ENCODE results near the gene TBC1D12.

DNA sequence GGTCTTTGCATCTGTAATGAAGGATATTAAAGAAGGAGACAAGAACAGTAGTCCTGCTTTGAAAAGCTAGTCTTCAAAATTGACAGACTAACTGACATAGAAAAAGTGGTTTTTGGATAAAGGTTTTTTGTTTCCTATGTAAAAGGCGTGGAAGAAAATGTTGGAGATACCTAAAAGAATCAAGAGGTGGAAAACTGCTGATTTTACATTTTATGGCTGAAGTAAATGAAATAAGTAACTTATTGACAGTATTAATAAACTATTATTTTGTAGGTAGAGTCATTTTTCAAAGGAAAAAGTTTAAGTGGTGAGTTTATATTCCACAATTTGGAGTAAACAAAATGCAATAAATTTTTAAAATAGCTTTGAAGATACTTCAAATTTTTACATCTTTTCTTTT lies 130.7 kb downstream of the TBC1D12 start:
- TF ChIP-seq, protein P1, sequence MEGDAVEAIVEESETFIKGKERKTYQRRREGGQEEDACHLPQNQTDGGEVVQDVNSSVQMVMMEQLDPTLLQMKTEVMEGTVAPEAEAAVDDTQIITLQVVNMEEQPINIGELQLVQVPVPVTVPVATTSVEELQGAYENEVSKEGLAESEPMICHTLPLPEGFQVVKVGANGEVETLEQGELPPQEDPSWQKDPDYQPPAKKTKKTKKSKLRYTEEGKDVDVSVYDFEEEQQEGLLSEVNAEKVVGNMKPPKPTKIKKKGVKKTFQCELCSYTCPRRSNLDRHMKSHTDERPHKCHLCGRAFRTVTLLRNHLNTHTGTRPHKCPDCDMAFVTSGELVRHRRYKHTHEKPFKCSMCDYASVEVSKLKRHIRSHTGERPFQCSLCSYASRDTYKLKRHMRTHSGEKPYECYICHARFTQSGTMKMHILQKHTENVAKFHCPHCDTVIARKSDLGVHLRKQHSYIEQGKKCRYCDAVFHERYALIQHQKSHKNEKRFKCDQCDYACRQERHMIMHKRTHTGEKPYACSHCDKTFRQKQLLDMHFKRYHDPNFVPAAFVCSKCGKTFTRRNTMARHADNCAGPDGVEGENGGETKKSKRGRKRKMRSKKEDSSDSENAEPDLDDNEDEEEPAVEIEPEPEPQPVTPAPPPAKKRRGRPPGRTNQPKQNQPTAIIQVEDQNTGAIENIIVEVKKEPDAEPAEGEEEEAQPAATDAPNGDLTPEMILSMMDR (conservative IDR thresholded peaks at IDR 0.05; ENCODE audit: low read length): no peak
- TF ChIP-seq EZH2phosphoT487 (IDR thresholded peaks at IDR 0.05; ENCODE audit: borderline replicate concordance, low read depth, low read length): no peak

Data from OCI-LY7 (cell line).